Fibroblast of peridontal ligament (primary cell): ENCODE data around the gene CMIP.

Experiments used
- DNase-seq: peaks from one replicate; pipeline ENCODE4 v3.0.0-alpha.2; 2010; ENCODE audit errors: extremely low read depth

The CMIP gene

DNA sequence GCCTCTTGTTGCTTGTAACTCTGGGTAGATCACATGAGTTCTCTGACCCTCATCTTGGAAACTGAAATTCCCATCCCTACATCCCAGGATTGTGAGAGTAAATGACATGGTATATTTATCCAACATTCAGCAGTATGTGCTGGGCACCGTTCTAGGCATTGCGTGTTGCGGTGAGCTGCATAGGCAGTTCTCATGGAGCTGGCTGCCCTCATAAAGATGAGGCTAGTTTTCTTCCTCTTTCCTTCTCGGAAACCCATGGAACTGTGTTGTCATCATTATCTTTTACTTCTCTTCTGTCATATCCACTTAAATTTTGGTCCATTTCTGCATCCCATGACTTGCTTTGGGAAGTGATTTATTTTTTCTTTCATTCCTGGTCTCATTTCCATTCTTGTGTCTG is 17.2 kb downstream of the CMIP start:
- no peak for DNase-seq

DNA sequence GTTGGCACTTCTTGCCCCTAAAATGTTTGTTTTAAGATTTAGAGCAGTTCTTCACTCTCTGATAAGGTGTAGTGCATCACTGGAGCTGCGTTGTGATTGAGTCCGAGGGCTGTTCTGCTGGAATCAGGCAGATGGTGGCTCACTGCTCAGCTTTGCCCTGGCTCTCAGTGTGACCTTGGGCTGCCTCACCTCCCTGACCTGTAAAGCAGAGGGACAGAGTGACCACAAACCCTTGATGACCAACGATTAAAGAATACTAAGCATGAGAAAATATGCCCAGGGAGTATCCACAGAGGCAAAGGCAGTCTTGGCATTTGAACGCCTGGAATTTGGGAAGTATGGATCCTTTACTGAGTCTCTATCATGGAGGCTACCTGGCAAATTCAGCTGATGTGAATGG is 18.1 kb downstream of the CMIP start:
- DNase-seq, result no peak

DNA sequence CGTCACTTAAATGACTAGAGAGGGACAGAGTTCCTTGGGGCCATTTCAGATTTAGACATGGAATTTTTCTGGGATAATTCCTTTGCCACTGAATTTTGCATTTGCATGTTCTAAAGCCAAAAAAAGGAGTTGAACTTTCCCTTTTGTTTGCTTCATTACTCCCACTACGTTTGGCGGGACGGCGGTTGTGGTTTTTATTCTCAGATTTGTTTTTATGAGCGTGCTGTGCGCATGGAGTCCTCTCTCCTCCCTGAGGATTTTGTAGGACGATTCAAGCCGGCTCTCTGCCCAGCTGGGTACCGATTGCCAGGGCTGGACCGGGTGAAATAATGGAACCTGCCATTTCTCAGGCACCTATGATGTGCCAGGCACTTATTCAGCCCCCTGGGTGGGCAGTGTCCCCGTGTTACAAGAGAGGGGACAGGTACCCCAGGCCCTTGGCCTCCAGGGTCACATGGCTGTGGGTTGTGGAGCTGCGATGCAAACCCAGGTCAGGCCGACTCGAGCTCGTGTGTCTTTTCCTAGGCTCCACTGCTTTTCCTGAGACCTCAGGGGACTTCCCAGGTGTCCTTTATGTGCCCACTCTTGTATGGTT is 18.8 kb downstream of the CMIP start:
- DNase-seq, result peak; percentile 11

DNA sequence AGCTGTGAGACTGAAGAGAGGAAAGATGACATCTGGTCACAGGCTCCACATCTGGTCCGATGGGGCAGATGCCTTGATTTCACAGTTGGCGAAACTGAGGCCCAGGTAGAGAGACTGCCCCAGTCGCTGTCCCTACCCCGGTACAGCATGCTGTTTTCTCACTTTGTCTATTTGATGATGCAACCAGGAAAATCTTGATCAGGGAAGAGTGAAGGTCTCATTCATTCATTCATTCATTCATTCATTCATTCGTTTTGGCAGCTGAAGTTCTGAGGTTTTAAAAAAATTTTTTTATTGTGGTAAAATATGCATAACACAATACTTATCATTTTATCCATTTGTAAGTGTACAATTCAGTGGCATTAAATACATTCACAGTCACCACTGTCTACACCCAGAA is 19.7 kb downstream of the CMIP start:
- DNase-seq, result no peak

DNA sequence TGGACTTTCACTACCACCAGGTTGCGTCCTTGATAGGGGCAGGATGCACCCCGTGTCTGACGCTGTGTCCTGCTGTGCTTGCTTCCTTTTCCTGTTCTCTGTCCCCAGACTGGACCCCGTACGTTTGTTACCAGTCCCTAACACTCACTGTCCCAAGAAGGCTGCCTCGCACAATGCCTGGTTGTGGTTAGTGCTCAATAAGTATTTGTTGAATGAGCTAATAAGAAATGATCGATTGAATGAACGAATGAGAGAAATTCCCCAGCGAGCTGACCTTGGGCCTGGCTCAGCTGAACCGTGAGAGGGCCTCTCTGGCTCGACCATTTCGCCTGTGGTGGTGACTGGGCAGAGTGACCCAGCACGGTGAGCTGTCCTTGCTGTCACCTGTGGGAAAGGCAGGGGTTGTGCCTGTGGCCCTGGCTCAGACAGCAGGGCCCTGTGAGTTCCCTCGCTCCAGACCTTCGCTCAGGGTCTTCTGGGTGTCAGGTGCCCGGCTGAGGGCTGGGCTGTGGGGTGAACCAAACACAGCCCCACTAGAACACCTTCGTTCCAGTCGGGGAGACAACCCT is 20.9 kb downstream of the CMIP start:
- no peak for DNase-seq

DNA sequence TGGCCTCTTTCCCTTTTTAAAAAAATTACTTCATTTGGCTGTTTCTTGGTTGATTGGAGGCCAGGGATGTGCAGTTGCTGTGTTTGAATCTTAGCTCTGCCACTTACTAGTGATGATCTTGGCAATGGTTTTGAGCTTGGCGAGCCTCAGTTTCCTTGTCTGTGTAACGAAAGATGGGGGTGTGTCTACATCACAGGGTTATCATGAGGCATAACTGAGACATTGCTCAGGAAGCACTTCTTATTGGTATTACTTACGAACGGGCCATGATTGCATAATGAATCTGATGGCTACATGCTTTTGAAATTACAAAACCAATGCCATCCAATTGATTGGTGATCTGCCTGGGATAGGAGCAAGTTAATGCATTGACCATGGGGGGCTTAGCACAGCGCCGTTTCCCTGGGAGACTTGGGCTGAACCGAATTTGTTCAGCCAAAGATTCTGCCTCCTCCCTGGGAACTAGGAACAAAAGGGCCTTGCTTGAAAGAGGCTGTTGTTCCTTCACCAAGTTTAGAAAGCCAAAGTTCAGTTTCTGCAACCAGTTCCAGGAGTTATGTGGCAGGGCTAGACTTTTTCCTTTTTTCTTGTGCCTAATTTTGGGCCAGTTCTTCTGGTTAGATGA is 21.9 kb downstream of the CMIP start:
- DNase-seq, result peak; percentile 20

DNA sequence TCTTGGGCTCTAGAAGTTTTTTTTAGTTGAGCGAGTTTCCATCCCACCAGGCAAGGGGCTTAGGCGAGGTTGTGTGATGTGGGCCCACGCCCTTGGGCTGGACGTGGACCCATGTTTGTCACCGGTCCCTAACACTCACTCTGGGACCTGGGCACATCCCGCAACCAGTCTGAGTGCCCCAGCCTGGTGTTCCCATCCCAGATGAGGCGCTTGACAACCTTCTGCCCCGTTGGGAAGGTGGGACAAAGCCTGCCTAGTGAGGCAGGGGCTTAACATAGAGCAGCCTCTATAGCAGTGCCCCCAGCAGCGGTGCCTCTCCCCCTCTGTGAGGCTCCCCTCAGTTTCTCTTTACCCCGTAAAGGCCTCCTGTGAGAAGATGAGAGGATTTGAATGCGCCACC is 22.5 kb downstream of the CMIP start:
- DNase-seq, result no peak

DNA sequence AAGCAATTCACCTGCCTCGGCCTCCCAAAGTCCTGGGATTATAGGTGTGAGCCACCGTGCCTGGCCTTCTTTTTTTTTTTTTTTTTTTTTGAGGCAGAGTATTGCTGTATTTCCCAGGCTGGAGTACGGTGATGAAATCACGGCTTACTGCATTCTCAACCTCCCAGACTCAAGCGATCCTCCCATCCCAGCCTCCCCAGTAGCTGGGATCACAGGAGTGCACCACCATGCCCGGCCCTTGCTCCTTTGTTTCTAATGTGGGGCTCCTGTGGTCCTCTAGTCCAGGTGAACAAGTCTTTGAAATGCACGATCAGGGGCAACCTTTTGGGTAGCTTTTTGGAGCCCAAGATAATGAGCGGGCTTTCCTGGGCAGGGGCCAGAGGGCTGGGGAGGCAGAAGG is 23.2 kb downstream of the CMIP start:
- no peak for DNase-seq

DNA sequence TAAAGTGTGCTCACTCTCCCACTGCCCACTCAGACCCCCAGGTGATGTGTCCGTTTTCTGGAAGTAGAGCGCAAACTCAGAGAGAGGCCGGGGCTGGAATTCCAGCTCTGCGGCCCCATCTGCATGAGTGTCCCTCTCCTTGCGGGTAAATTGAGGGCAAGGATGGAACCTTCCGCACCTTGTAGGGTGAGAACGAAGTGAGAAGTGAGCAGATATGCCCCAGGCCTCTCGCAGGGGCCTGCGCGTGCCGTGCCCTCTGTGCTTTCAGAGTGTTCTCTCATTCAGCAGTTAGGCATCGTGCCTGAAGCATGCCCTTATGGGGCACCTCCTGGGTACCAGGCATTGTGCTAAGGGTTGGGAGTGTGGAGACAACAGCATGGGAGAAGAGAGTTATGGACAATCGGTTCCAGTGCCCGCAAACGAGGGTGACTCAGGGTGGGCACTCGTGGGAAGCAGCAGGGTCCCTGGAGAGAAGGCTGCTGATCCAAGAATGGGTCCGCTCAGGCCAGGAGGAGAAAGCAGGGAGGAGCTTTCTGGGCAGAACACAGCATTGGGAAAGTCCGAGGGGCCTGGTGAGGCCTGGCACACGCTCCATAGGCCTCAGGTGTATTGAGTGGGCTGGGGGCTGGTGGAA is 23.8 kb downstream of the CMIP start:
- DNase-seq, result no peak

DNA sequence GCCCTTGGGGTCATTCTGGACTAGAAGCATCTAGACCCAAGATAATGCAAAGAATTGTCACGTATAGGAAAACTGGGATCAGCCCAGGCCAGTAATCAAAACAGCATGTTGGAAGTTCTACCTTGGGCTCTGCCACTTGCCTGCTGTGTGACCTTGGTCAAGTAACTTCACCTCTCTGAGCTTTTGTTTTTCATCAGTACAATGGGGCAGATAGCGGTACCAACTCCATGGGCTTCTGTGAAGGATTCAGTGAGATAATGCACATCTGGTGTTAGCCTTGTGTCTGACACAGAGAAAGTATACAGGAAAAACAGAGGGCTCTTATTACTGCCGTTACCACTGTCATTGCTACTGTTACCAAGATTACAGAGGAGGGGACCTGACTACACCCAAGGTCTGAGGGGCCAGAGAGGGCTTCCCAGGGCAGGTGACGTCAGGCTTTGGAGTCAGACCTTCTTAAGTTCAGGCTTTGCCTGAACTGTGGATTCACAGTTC is 24.6 kb downstream of the CMIP start:
- no peak for DNase-seq

DNA sequence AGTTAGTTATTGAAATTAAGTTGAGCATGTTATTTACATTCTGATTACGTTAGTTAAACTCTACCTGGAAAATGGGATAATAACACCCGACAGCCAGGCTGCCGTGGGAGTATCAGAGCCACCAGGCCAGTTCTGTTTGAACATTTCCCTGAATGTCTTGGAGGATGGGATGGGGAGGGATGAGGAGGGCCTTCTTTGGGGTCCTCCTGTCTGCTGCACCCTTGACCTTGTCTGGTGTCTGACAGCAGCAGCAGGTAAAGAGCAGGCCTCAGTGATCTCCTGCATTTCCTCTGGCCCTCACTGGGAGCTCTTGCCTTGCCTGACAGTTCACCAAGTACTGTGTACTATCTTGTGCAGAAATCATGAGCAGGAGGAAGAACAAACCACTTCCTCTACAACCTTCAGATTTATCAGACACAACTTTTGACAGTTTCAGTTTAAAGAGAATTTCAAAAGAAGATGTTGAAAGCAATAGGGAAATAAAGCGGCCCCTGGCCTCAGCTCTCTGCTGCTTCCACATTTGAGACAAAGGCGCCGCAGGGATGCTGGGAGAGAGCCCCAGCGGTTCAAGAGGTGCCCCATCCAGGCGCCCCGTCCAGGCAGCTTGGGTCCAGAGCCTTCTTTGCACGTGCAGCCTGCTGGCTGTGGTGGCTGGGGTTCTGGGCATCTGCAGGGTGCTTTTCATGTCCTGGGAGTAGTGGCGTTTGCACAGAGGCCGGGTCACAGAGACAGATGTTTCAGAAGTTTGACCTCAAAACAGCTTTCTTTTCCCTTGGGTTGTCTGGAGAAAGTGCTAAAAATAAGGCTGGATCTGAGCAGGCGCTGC is 25.3 kb downstream of the CMIP start:
- no peak for DNase-seq

DNA sequence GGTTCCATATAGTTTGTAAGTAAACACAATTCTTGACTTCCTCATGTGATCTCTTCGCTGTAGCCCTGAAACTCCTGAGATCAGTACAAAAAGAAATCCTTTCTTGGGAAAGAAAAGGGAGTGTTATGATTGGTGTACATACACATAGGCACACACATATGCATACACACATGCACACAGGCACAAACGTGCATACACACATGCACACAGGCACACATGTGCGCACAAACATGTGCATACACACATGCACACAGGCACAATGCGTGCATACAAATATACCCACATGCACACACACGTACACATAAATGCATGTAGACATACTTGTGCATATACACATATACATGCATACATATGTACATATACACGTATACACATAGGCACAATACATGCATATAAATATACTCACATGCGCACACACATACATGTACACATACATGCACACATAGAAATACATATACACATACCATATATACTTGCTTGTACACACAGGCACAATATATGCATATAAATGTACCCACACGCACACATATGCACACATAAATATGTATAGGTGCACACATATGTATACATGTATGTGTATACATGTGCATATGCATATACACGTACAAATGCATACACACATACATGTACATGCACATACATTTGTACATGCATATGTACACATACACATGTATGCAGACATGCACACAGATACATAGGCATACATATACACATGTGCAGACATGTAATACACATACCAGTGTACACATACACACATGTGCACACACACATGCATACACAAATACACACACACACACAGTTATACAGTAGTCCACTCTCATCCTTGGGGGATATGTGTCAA is 26.4 kb downstream of the CMIP start:
- DNase-seq, result no peak

DNA sequence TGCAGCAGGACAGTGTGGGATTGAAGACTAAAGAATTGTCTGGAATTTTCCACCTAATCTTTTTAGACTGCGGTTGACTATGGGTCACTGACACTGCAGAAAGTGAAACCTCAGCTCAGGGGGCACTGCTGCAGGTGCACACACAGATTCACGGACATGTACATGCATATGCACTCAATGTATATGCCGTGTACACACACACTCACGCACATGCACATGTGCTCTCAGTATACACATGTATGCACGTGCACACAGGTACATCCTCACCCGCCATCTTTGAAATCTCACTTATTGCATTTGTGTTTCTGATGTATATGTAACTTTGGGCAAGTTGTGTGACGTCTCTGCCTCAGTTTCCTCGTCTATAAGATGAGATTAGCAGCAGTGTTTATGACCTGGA is 27.3 kb downstream of the CMIP start:
- no peak for DNase-seq

DNA sequence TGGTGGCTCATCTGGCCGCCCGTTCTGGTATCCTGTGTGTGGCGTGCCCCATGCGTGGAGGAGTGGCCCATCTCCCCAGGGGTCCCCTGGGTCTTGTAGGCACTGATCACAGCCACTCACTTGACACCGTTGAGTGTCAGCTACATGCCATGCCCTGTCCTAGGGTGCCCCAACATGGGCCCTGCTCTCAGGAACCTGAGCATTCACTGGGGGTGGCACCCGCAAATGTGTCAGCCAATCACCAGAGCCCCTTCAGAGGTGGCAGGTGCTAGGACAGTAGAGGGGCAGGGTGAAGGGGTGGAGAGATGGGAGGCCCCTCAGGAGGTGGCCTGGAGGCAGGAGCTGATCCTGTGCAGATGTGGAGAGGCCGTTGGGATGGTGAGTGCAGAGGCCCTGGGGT is 27.8 kb downstream of the CMIP start:
- DNase-seq, result no peak

DNA sequence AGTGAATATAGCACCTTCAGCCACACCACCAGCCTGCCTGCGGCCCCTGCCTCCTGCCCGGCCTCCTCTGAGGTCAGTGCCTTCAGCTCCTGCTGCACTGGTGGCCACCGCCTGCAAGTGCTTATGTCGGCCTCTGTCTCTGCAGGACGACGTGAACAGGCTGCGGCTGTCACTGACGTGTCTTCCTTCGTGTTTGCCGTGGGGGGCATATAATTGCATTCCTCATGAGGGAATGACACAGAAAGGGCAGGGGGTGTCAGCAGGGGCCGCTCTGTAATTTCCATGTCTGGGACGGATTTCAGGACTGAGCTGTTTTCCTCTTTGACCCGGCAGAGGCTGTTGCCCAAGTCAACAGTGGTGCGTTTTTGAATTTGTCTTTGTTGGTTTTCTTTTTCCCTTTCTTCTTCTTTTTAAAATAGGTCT is 28.5 kb downstream of the CMIP start:
- no peak for DNase-seq

DNA sequence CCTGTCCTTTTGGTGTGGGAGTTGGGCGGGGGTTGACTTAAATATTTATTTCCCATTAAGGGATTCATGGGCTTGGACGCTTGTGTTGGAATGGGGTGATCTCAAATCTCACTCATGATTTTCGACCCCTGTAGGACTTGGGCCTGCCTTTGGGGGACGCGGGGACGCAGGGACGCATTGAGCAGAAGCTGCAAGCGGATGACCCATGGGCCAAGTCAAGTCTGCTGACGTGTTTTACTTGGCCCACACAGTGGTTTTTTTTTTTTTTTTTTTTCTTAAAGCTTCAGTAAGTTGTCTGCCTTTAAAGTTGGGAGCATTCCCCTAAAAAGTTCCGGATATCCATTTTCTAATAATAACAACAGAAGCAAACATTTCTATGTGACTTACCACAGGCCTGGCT is 28.9 kb downstream of the CMIP start:
- DNase-seq, result no peak

DNA sequence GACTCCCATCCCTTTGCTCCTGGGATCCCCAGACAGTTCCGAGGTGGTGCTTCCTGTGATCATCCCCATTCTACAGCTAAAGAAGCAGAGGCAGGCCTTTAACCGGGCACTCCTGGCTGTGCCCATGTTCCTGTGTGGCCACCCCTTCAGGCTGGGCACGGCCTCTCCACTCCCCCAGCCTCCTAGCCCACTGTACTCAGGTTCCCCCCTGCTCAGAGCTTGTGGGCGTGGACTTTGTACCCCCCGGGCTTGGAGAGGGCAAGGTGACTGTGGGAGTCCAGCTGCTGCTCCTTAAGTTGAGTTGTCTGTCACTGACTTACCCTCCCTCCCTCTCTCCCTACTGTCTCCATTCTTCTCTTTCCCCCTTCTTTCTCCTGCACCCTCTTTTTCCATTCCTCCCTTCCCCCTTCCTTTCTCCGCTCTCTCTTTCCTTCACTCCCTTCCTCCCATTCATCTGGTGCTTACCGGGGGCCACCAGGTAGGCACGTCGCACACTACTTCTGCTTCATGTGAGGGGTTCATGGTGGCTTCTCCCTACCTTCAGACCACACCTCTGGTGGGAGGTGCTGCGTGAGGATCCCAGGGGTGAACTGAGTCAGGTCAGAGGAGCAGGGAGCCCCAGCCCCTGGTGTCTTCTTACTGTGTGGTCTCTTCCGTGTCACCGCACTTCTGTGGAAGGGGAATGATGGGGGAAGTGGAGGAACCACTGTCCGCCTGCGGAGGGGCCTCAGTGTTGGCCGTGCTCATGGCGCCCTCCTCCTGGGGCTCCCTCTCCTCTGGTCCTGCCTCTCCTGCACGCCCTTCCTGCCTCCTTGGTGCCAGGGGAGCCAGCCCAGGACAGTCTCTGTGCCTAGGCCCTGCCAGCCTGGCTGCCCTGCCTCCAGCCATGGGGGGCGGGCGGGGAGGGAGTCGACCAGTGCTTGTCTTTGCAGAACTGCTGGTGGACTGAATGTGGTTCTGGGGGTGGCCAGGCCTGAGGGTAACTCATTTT is 29.7 kb downstream of the CMIP start:
- no peak for DNase-seq

DNA sequence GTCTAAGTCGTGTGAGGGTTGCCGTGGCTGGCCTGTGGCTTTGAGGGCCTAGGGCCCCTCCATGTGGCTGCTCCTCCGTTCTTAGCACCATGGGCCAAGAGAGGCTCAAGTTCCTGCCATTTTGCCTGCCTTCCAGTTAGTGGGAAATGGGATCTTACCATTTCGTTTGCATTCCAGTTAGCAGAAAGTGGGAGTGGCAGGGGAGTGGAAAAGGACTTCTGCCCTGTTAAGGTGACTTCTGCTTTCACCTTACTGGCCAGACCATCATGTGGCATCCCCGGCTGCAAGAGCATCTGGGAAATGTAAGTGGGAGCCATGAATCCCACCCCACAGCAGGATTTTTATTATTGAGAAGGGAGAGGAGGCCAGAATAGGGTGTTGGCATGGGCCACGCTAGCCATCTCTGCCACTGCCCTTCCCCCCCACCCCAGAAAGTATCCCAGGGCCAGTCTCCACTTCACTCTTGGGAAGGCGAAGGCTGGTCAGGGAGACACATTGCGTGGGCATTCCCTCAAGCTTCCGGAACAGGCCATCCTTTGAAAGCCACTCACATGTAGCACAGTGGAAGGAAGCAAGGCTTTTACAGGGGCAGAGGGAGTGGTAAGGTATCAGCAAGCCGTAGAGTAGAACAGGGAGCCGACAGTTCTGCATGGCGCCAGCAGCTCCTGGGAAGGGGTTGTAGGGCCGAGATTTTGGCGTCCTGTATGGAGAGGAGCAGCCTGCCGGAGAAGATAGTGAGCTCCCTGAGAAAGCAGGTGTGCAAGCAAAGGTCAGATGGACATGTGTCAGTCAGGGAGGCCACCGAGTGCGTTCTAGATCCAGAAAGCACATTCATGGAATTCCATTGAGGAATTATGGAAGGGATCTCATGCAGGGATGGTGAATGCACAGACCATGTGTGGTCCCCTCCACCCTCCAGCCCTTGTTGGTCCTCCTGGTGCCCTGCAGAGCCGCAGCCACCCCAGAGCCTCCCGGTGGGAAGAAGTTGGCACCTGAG is 33.4 kb downstream of the CMIP start:
- no peak for DNase-seq
